K562 (cell line): ENCODE results near the gene MFNG. TPM values are rescaled to one million over a fixed set of nuclear protein-coding genes. Genes with fewer than 3 reads are reported as not detected.

ENCODE experiments used
- ATAC-seq: fragments of 200-7000 bp; cut with Tn5 transposase; 3 replicates; pipeline ENCODE4 v1.9.1; 2020; ENCODE audit warnings: moderate library complexity
- BruUV-seq: library from RNA; stranded (reverse); fragments of 400-500 nt; replicated peaks from 2 replicates; lab custom pipeline; 2021; lab: Mats Ljungman, UMichigan
- CTCF ChIA-PET: fragments of 300-600 bp; formaldehyde crosslinking; extraction: SDS; loops from one replicate; lab custom pipeline; 2021; ENCODE audit warnings: low intra/inter-chr PET ratio; lab: Yijun Ruan, JAX
- POLR2A ChIA-PET: fragments of 300-600, 350-650 bp; sonication (Branson Sonifier 250); formaldehyde crosslinking; extraction: SDS; loops from one replicate; lab custom pipeline; 2021; ENCODE audit warnings: antibody characterized with exemption, inconsistent platforms; lab: Yijun Ruan, JAX
- DNase-seq, 4 experiments: peaks; one replicate each; pipeline versions ENCODE4 v3.0.0 to v3.0.0-alpha.2; 2011 to 2018; ENCODE audit warnings: low spot score in 3 of 4, mixed read lengths in 3 of 4; ENCODE audit errors: extremely low read depth in 1 of 4
- FAIRE-seq: peaks from 2 replicates; lab custom pipeline; 2011; peaks lifted over from hg19 to GRCh38; lab: Jason Lieb, UNC
- H2AFZ ChIP-seq: 2 replicates; pipeline ENCODE4 v1.6.0; 2011; ENCODE audit warnings: low read depth, low read length, control low read depth, inconsistent platforms
- H3K27ac ChIP-seq: fragments of 200-600 bp; 3 replicates; pipeline ENCODE4 v1.8.0; 2011; ENCODE audit warnings: low read depth, mild to moderate bottlenecking, control low read depth, inconsistent platforms, low read length, moderate library complexity, mixed read lengths; ENCODE audit errors: extremely low read depth
- H3K27me3 ChIP-seq, 2 experiments: fragments of 300-600 bp in 1 of 2; 2 replicates in 1 of 2; 3 replicates in 1 of 2; pipeline versions ENCODE4 v1.6.0 to v1.8.0; 2011; ENCODE audit warnings: inconsistent platforms in 2 of 2, low read length in 2 of 2, mild to moderate bottlenecking in 1 of 2, mixed read lengths in 1 of 2, moderate library complexity in 1 of 2; ENCODE audit not compliant: control insufficient read depth in 2 of 2, insufficient read depth in 2 of 2
- H3K36me3 ChIP-seq: fragments of 300-600 bp; 3 replicates; pipeline ENCODE4 v1.8.0; 2011; ENCODE audit warnings: mild to moderate bottlenecking, low read length, inconsistent platforms; ENCODE audit not compliant: control insufficient read depth, insufficient read depth
- H3K4me1 ChIP-seq, 2 experiments: fragments of 200-600 bp in 1 of 2; replicated peaks in 1 of 2; 2 replicates in 1 of 2; 3 replicates in 1 of 2; pipeline versions ENCODE4 v1.5.1 to v1.8.0; 2011; ENCODE audit warnings: inconsistent platforms in 2 of 2, low read length in 2 of 2, mild to moderate bottlenecking in 1 of 2, mixed read lengths in 1 of 2, moderate library complexity in 1 of 2; ENCODE audit not compliant: control insufficient read depth in 2 of 2, insufficient read depth in 2 of 2
- H3K4me2 ChIP-seq: 2 replicates; pipeline ENCODE4 v1.6.1; 2011; ENCODE audit warnings: low read length, control low read depth, inconsistent platforms, mixed read lengths; ENCODE audit not compliant: insufficient read depth
- H3K4me3 ChIP-seq: fragments of 200-600 bp; sonication (generic), shearing (Covaris generic); 2 replicates; pipeline ENCODE4 v1.5.1; 2016; ENCODE audit warnings: control low read depth, inconsistent platforms
- H3K79me2 ChIP-seq: fragments of 200-600 bp; 3 replicates; pipeline ENCODE4 v1.8.0; 2011; ENCODE audit warnings: low read length, inconsistent platforms; ENCODE audit not compliant: control insufficient read depth, insufficient read depth
- H3K9ac ChIP-seq, 2 experiments: 2 replicates each; pipeline versions ENCODE4 v1.6.0 to v1.6.1; 2011; ENCODE audit warnings: low read depth in 2 of 2, low read length in 2 of 2, control low read depth in 1 of 2, inconsistent platforms in 1 of 2, mild to moderate bottlenecking in 1 of 2, mixed read lengths in 1 of 2; ENCODE audit not compliant: insufficient read depth in 1 of 2
- H3K9me1 ChIP-seq: one replicate; pipeline ENCODE4 v1.6.0; 2011; ENCODE audit warnings: inconsistent platforms, mild to moderate bottlenecking, low read length, moderate library complexity; ENCODE audit not compliant: control insufficient read depth, insufficient read depth
- H3K9me3 ChIP-seq: replicated peaks from 2 replicates; pipeline ENCODE4 v1.5.1; 2011; ENCODE audit warnings: low read depth, low read length, inconsistent platforms; ENCODE audit not compliant: control insufficient read depth, insufficient read depth
- H4K20me1 ChIP-seq: replicated peaks from 2 replicates; pipeline ENCODE4 v1.6.1; 2011; ENCODE audit warnings: low read length, inconsistent platforms, mixed read lengths; ENCODE audit not compliant: control insufficient read depth, insufficient read depth
- C11orf30 ChIP-seq: fragments of 450-650 bp; IDR thresholded peaks from 2 replicates; pipeline ENCODE4 v1.6.1; 2016; ENCODE audit warnings: low read depth, mild to moderate bottlenecking
- DIDO1 ChIP-seq: fragments of 450-650 bp; IDR thresholded peaks from 2 replicates; pipeline ENCODE4 v1.6.1; 2016; ENCODE audit warnings: low read depth, missing biosample characterization, missing genetic modification characterization
- MAFG ChIP-seq: fragments of 450-650 bp; conservative IDR thresholded peaks from 2 replicates; pipeline ENCODE4 v1.6.1; 2016; ENCODE audit warnings: missing genetic modification characterization, missing compliant biosample characterization
- NUFIP1 ChIP-seq: fragments of 450-650 bp; IDR thresholded peaks from 2 replicates; pipeline ENCODE4 v1.6.1; 2018; ENCODE audit not compliant: partially characterized antibody
- RAD21 ChIP-seq, 2 experiments: fragments of 250-450 bp in 1 of 2; fragments of 450-650 bp in 1 of 2; sonication (Bioruptor Pico) in 1 of 2; formaldehyde crosslinking in 1 of 2; IDR thresholded peaks in 1 of 2; conservative IDR thresholded peaks in 1 of 2; 2 replicates each; pipeline versions ENCODE4 v1.4.0 to v1.8.0; 2020 to 2022; ENCODE audit warnings: mild to moderate bottlenecking in 2 of 2, moderate library complexity in 1 of 2
- RBM14 ChIP-seq: fragments of 200-400 bp; formaldehyde crosslinking; IDR thresholded peaks from 2 replicates; pipeline ENCODE4 v1.6.1; 2018; ENCODE audit warnings: low read depth, mild to moderate bottlenecking, low read length, moderate library complexity, borderline replicate concordance; ENCODE audit not compliant: insufficient read depth
- SMARCE1 ChIP-seq: fragments of 450-650 bp; IDR thresholded peaks from 2 replicates; pipeline ENCODE4 v1.7.1; 2016; ENCODE audit warnings: mild to moderate bottlenecking
- SRSF3 ChIP-seq: fragments of 200-400 bp; formaldehyde crosslinking; IDR thresholded peaks from 2 replicates; pipeline ENCODE4 v1.6.1; 2016; ENCODE audit warnings: mild to moderate bottlenecking, low read length, moderate library complexity; ENCODE audit not compliant: insufficient read depth
- TRIM24 ChIP-seq, 2 experiments: fragments of 450-650 bp; IDR thresholded peaks; 2 replicates each; pipeline ENCODE4 v1.6.1; 2016
- ZNF197 ChIP-seq: fragments of 200-800 bp; sonication (Bioruptor generic); IDR thresholded peaks from 2 replicates; pipeline ENCODE4 v1.6.1; 2016; ENCODE audit warnings: low read depth, missing genetic modification characterization, missing compliant biosample characterization
- WGBS: fragments of 100-300 bp; shearing (Covaris generic); methylation state at CpG from one replicate; pipeline ENCODE4 v1.1.6; 2016; ENCODE audit warnings: low coverage, mixed read lengths; ENCODE audit not compliant: insufficient coverage; ENCODE audit errors: missing lambda C conversion rate; 5-methylcytosine and 5-hydroxymethylcytosine counted together
- in situ Hi-C: fragments of 300-500 bp; cut with MboI; formaldehyde crosslinking; loops from 4 replicates; pipeline ENCODE4 v1.15.0; 2018; ENCODE audit warnings: inconsistent platforms, mixed read lengths
- intact Hi-C: fragments of 100-400 bp; cut with micrococcal nuclease; formaldehyde crosslinking; loops from 2 replicates; pipeline ENCODE4 v1.14.2; 2022
- polyA plus RNA-seq, 8 experiments: library from polyadenylated mRNA; depleted of rRNA in 4 of 8; stranded (reverse) in 5 of 8; unstranded in 3 of 8; fragments of >200 nt; fragmentation: Nextera tagmentation in 2 of 8; fragmentation: Illumina TruSeq in 1 of 8; extraction: Ambion mirVana in 2 of 8; extraction: Trizol in 1 of 8; gene quantifications; 2 replicates each; pipeline versions ENCODE4 v1.2.1 to v1.2.3, GENCODE V29; 2011 to 2014; ENCODE audit warnings: inconsistent platforms in 1 of 8, missing spikeins in 1 of 8
- total RNA-seq, 7 experiments: library from RNA; depleted of rRNA in 6 of 7; stranded (reverse); fragments of >200 nt in 6 of 7; fragmentation: Illumina TruSeq in 2 of 7; extraction: Trizol in 2 of 7; gene quantifications; 2 replicates each; pipeline versions ENCODE4 v1.2.1 to v1.2.3, GENCODE V29; 2011 to 2021; ENCODE audit warnings: low replicate concordance in 1 of 7
- TF ChIP-seq, protein P1 (sequence below): sonication (generic); formaldehyde crosslinking; IDR thresholded peaks from 2 replicates; pipeline ENCODE4 v1.8.1; 2023; ENCODE audit warnings: mild to moderate bottlenecking, missing genetic modification reagents
- TF ChIP-seq, protein P2 (sequence below): fragments of 450-650 bp; IDR thresholded peaks from 2 replicates; pipeline ENCODE4 v1.6.1; 2016; ENCODE audit warnings: low read depth, mild to moderate bottlenecking, moderate library complexity

MFNG gene
- total and polyA plus RNA-seq, 9 of the 15 experiments (the other 6 are each of a cell fraction or from before 2014, with no cell fraction given), result 0.13 to 0.73 (median 0.38) TPM; not detected in 4

GRCh38 chr22:37443977-37444376, 42.2 kb downstream of the MFNG start:
- Histone ChIP-seq H3K9ac (no peak overlapping the region), H3K9me3 (no peaks in the 10 kb centered on the region), H3K27me3 (peaks cover 0 to 33% of the 10 kb centered on the region in 2 experiments; a peak in 3 of 5 replicates), H2AFZ (no peak overlapping the region), H3K79me2 (no peaks in the 10 kb centered on the region), H4K20me1 (no peaks in the 10 kb centered on the region), H3K4me2 (no peak overlapping the region), H3K9me1 (no peaks in the 10 kb centered on the region), H3K27ac (no peak overlapping the region), H3K36me3 (no peaks in the 10 kb centered on the region), H3K4me1 (no peaks in the 10 kb centered on the region), H3K4me3 (no peak overlapping the region)
- TF ChIP-seq ZNF197 (CRISPR knock-in tag) (no peak), MAFG (tag) (no peak), TRIM24 (IDR thresholded peaks at IDR 0.05) (no peak), RBM14 (no peak), NUFIP1 (no peak), RAD21 (CRISPR knock-in tag; conservative IDR thresholded peaks at IDR 0.05 in 1 of 2, IDR thresholded peaks at IDR 0.05 in 1 of 2) (no peak), DIDO1 (no peak), C11orf30 (no peak), SMARCE1 (no peak), SRSF3 (no peak)
- TF ChIP-seq, protein P1, sequence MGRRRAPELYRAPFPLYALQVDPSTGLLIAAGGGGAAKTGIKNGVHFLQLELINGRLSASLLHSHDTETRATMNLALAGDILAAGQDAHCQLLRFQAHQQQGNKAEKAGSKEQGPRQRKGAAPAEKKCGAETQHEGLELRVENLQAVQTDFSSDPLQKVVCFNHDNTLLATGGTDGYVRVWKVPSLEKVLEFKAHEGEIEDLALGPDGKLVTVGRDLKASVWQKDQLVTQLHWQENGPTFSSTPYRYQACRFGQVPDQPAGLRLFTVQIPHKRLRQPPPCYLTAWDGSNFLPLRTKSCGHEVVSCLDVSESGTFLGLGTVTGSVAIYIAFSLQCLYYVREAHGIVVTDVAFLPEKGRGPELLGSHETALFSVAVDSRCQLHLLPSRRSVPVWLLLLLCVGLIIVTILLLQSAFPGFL (CRISPR knock-in tag), result no peak
- TF ChIP-seq, protein P2, sequence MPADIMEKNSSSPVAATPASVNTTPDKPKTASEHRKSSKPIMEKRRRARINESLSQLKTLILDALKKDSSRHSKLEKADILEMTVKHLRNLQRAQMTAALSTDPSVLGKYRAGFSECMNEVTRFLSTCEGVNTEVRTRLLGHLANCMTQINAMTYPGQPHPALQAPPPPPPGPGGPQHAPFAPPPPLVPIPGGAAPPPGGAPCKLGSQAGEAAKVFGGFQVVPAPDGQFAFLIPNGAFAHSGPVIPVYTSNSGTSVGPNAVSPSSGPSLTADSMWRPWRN, result no peak
- ChIA-PET CTCF (no interaction called here), POLR2A (no interaction called here)
- 0% methylated on average over 5 of the region's 7 CpGs for WGBS
- FAIRE-seq (no peak), ATAC-seq (no peak), DNase-seq (no peak)
- BruUV-seq, result no TSS peak
- in situ Hi-C loops (no loop called here), intact Hi-C loops (no loop called here)
